Upper lobe of left lung (tissue), 6 donors: ENCODE measurements around the gene PTPRH. TPM values are rescaled to one million over a fixed set of nuclear protein-coding genes. Genes with fewer than 3 reads are reported as not detected.

Source experiments
- ATAC-seq, 2 donors: fragments of 200-7000 bp; cut with Tn5 transposase; one replicate each; pipeline ENCODE4 v1.9.1; 2022; ENCODE audit warnings: mild to moderate bottlenecking in 2 of 2, moderate library complexity in 2 of 2; ENCODE audit not compliant: low FRiP score in 2 of 2
- DNase-seq, 2 donors: peaks; one replicate each; pipeline ENCODE4 v3.0.0-alpha.2; 2019 to 2020
- H3K27ac ChIP-seq, 4 donors: fragments of 200-600 bp; sonication (generic); one replicate each; pipeline ENCODE4 v1.5.1; 2016 to 2019
- H3K27me3 ChIP-seq, 4 donors: fragments of 200-600 bp; sonication (generic); one replicate each; pipeline ENCODE4 v1.5.1; 2017 to 2019
- H3K36me3 ChIP-seq, 4 donors: fragments of 200-600 bp; sonication (generic); one replicate each; pipeline ENCODE4 v1.5.1; 2016 to 2019
- H3K4me1 ChIP-seq, 4 donors: fragments of 200-600 bp; sonication (generic); one replicate each; pipeline ENCODE4 v1.5.1; 2018 to 2019
- H3K4me3 ChIP-seq, 4 donors: fragments of 200-600 bp; sonication (generic); one replicate each; pipeline ENCODE4 v1.5.1; 2017 to 2019; ENCODE audit warnings: mild to moderate bottlenecking in 2 of 4, moderate library complexity in 1 of 4
- H3K9me3 ChIP-seq, 4 donors: fragments of 200-600 bp; sonication (generic); one replicate each; pipeline ENCODE4 v1.5.1; 2018 to 2019
- CTCF ChIP-seq, 6 experiments: fragments of 450-650 bp in 4 of 6; fragments of 200-600 bp in 2 of 6; sonication (generic) in 2 of 6; IDR thresholded peaks; one replicate each; pipeline ENCODE4 v1.5.1; 2016 to 2019; ENCODE audit warnings: antibody characterized with exemption in 6 of 6
- EP300 ChIP-seq, 4 donors: sonication (generic); formaldehyde crosslinking; IDR thresholded peaks; one replicate each; pipeline ENCODE4 v1.5.1; 2017; ENCODE audit warnings: antibody characterized with exemption in 4 of 4, control low read depth in 2 of 4
- POLR2A ChIP-seq, 4 donors: fragments of 450-650 bp; IDR thresholded peaks; one replicate each; pipeline ENCODE4 v1.5.1; 2016 to 2017; ENCODE audit warnings: antibody characterized with exemption in 4 of 4, mild to moderate bottlenecking in 2 of 4
- POLR2AphosphoS5 ChIP-seq, 2 donors: sonication (generic); formaldehyde crosslinking; IDR thresholded peaks; one replicate each; pipeline ENCODE4 v1.5.1; 2017; ENCODE audit warnings: antibody characterized with exemption in 2 of 2
- WGBS, 2 donors: methylation state at CpG; one replicate each; pipeline ENCODE4 v1.1.5; 2017 to 2018; 5-methylcytosine and 5-hydroxymethylcytosine counted together
- total RNA-seq, 6 donors: library from RNA; depleted of rRNA in 4 of 6; stranded (reverse); fragments of >200 nt in 4 of 6; gene quantifications; one replicate each; pipeline versions ENCODE4 v1.1.0 to v1.2.1, GENCODE V29; 2016 to 2021
- donor health status: DM: no; HTN: no; CAD: no; lungs with moderate emphysema.
- donor health status: DM: no; HTN: yes; CAD: no; lungs with severe emphysema.

Gene PTPRH
- total RNA-seq, 6 donors from 2014 or later = 0.30 to 3.1 (median 0.67) TPM; not detected in 1

- Histone ChIP-seq H3K27ac (no peak overlapping the region), H3K4me3 (no peak overlapping the region), H3K36me3 (no peaks in the 10 kb centered on the region), H3K9me3 (no peaks in the 10 kb centered on the region), H3K27me3 (peaks cover 0 to 24% (median 7%) of the 10 kb centered on the region in 4 donors), H3K4me1 (peaks cover 3 to 16% (median 7%) of the 10 kb centered on the region in 4 donors)
- no peak for DNase-seq
- no peak for ATAC-seq
- no peak for TF ChIP-seq POLR2A (IDR thresholded peaks at IDR 0.05)
- TF ChIP-seq POLR2AphosphoS5 (IDR thresholded peaks at IDR 0.05) = no peak
- no peak for TF ChIP-seq EP300 (IDR thresholded peaks at IDR 0.05)
- no peak for TF ChIP-seq CTCF (IDR thresholded peaks at IDR 0.05)
These were observed 57.3 kb downstream of the PTPRH start for GRCh38 chr19:55152017-55152416.

GRCh38 chr19:55149078-55150003, 60.0 kb downstream of the PTPRH start, which contains the start of gene TNNT1:
TNNT1 (minus strand) TSS chr19:55149206; CDS start chr19:55147157, 2,049 bp downstream.
- TF ChIP-seq EP300 (IDR thresholded peaks at IDR 0.05) (no peak), CTCF (IDR thresholded peaks at IDR 0.05) (no peak), POLR2AphosphoS5 (IDR thresholded peaks at IDR 0.05) (no peak), POLR2A (IDR thresholded peaks at IDR 0.05) (no peak)
- DNase-seq = peak in 1 of 2 donors; percentile 21
- Histone ChIP-seq H3K9me3 (no peaks in the 10 kb centered on the region), H3K4me3 (no peak within 1 kb of the TSS), H3K36me3 (no peaks in the 10 kb centered on the region), H3K27ac (no peak within 1 kb of the TSS), H3K4me1 (peaks cover 0 to 20% (median 13%) of the 10 kb centered on the region in 4 donors), H3K27me3 (peaks cover 0 to 36% (median 18%) of the 10 kb centered on the region in 4 donors)
- no peak for ATAC-seq
- 16 to 20% methylated on average over 16 to 18 of the region's 18 CpGs for WGBS, 2 donors

GRCh38 chr19:55147545-55148251, 61.6 kb downstream of the PTPRH start:
- no peaks in the 10 kb centered on the region for H3K36me3 ChIP-seq
- H3K27ac ChIP-seq = no peak overlapping the region
- TF ChIP-seq POLR2AphosphoS5 (IDR thresholded peaks at IDR 0.05) = no peak
- TF ChIP-seq CTCF (IDR thresholded peaks at IDR 0.05) = no peak
- no peak for TF ChIP-seq EP300 (IDR thresholded peaks at IDR 0.05)
- TF ChIP-seq POLR2A (IDR thresholded peaks at IDR 0.05) = no peak
- H3K9me3 ChIP-seq = no peaks in the 10 kb centered on the region
- ATAC-seq (no peak), DNase-seq (no peak)
- peaks cover 0 to 42% (median 18%) of the 10 kb centered on the region in 4 donors for H3K27me3 ChIP-seq
- H3K4me3 ChIP-seq = no peak overlapping the region
- H3K4me1 ChIP-seq = peaks cover 0 to 20% (median 13%) of the 10 kb centered on the region in 4 donors
- WGBS, 2 donors = 22 to 27% methylated on average over 1 to 7 of the region's 9 CpGs

GRCh38 chr19:55146705-55147273, 62.5 kb downstream of the PTPRH start:
- Histone ChIP-seq H3K9me3 (no peaks in the 10 kb centered on the region), H3K4me1 (peaks cover 0 to 21% (median 13%) of the 10 kb centered on the region in 4 donors), H3K27ac (no peak overlapping the region), H3K36me3 (no peaks in the 10 kb centered on the region), H3K4me3 (peak overlapping the region in 1 of 4 donors; percentile 20), H3K27me3 (peaks cover 0 to 45% (median 20%) of the 10 kb centered on the region in 4 donors)
- DNase-seq (peak in 1 of 2 donors; percentile 65), ATAC-seq (peak in 1 of 2 donors; percentile 23)
- TF ChIP-seq CTCF (IDR thresholded peaks at IDR 0.05) = no peak
- no peak for TF ChIP-seq POLR2AphosphoS5 (IDR thresholded peaks at IDR 0.05)
- TF ChIP-seq EP300 (IDR thresholded peaks at IDR 0.05) = no peak
- no peak for TF ChIP-seq POLR2A (IDR thresholded peaks at IDR 0.05)
- 3 to 4% methylated on average over 10 to 24 of the region's 27 CpGs for WGBS, 2 donors
